Stimulated activated CD4-positive, alpha-beta T cell treated with anti-CD3 and anti-CD28 coated beads, Interleukin-12 subunit alpha, Interleukin-12 subunit beta, amount 100 ng/mL, for 24 hours (primary cell): ENCODE results near the gene METTL27.
"Not testable (repeated sequence)": the region's sequence is repeated elsewhere in the genome, so short reads cannot be mapped to it uniquely, and the experiment has no call there.

Experiments used
- DNase-seq, 2 experiments: peaks; one replicate each; pipeline ENCODE4 v3.0.0-alpha.2; 2020; ENCODE audit warnings: low read depth in 2 of 2

METTL27 gene

GRCh38 chr7:73839290-73839689, 3.0 kb downstream of the METTL27 start:
- no peak for DNase-seq

- no peak for DNase-seq
These were observed 3.7 kb downstream of the METTL27 start for GRCh38 chr7:73838642-73839041.

- not testable (repeated sequence) for DNase-seq
These were observed 5.1 kb downstream of the METTL27 start for GRCh38 chr7:73837167-73837566.

GRCh38 chr7:73834626-73835191, 7.6 kb downstream of the METTL27 start:
- DNase-seq, result no peak

- no peak for DNase-seq
These were observed 8.9 kb downstream of the METTL27 start for GRCh38 chr7:73833251-73833919.

- no peak for DNase-seq
These were observed 9.5 kb downstream of the METTL27 start for GRCh38 chr7:73832806-73833205.

- DNase-seq, result no peak
These were observed 10.3 kb downstream of the METTL27 start for GRCh38 chr7:73831834-73832651.

GRCh38 chr7:73831584-73831833, 10.8 kb downstream of the METTL27 start:
- no peak for DNase-seq

GRCh38 chr7:73830681-73831583, 11.4 kb downstream of the METTL27 start, which contains the start of gene CLDN4:
Gene CLDN4 (plus strand): TSS chr7:73830996. CDS start chr7:73831202, 206 bp downstream.
- DNase-seq, result no peak

- no peak for DNase-seq
These were observed 12.2 kb downstream of the METTL27 start for GRCh38 chr7:73829921-73830680.

GRCh38 chr7:73829505-73829904, 12.8 kb downstream of the METTL27 start:
- DNase-seq, result no peak

GRCh38 chr7:73828972-73829371, 13.3 kb downstream of the METTL27 start:
- DNase-seq, result no peak

- no peak for DNase-seq
These were observed 14.1 kb downstream of the METTL27 start for GRCh38 chr7:73828107-73828803.

- DNase-seq, result no peak
These were observed 14.7 kb downstream of the METTL27 start for GRCh38 chr7:73827567-73828106.

- DNase-seq, result no peak
These were observed 17.3 kb downstream of the METTL27 start for GRCh38 chr7:73824986-73825385.

GRCh38 chr7:73823873-73824592, 18.3 kb downstream of the METTL27 start:
- DNase-seq, result no peak

- no peak for DNase-seq
These were observed 19.1 kb downstream of the METTL27 start for GRCh38 chr7:73823257-73823656.

- no peak for DNase-seq
These were observed 19.8 kb downstream of the METTL27 start for GRCh38 chr7:73822319-73823173.
